Measurements from ENCODE around the gene PSMC1. TPM values are rescaled to one million over a fixed set of nuclear protein-coding genes. Genes with fewer than 3 reads are reported as not detected.

The PSMC1 gene
- total and polyA plus RNA-seq, 2 of the 4 experiments (the other 2 are of a cell fraction), result 181 to 194 TPM

DNA sequence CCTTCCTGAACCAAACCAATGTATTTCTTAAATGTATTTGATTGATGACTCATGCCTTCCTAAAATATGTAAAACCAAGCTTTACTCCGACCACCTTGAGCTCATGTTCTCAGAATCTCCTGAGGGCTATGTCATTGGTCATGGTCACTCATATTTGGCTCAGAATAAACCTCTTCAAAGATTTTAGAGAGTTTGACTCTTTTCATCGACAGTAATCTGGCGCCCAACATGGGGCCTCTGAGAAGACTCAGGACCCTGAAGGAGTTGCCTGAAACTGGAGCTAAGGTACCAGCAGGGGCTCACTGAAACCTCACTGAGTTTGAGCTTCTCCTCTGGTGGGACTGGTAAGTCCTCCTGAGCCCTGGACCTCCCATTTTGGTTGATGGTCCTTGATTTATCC, 17.2 kb upstream of the PSMC1 start:
- no peak overlapping the region for H2AK9ac ChIP-seq (replicated peaks; ENCODE audit: low read depth, low read length, poor library complexity)
- H4K8ac ChIP-seq (ENCODE audit: low read depth in 2 of 2, low read length in 2 of 2), result no peak overlapping the region
- no peak overlapping the region for H3K27ac ChIP-seq (ENCODE audit: insufficient read depth, low read length)
- H2AFZ ChIP-seq (replicated peaks; ENCODE audit: low read length, poor library complexity), result no peak overlapping the region
- CTCF ChIA-PET, result no interaction called here
- ATAC-seq (ENCODE audit: low read depth) (no peak), DNase-seq (no peak)
- H2BK5ac ChIP-seq (ENCODE audit: low read depth, low read length, poor library complexity, severe bottlenecking), result no peak overlapping the region
- no peak overlapping the region for H2AK5ac ChIP-seq (ENCODE audit: low read depth, low read length)
- POLR2A ChIA-PET (ENCODE audit: unreplicated experiment), result no interaction called here
- dilution Hi-C loops (cut with HindIII; ENCODE audit: low sequenced_read_pairs, unreplicated experiment), result no loop called here
- H3K56ac ChIP-seq (ENCODE audit: extremely low read depth, insufficient read depth, low read length), result no peak overlapping the region
- H3K4me1 ChIP-seq (ENCODE audit: control insufficient read depth, insufficient read depth, low read length), result no peaks in the 10 kb centered on the region
- no peaks in the 10 kb centered on the region for H3K79me1 ChIP-seq (ENCODE audit: low read depth in 1 of 2, low read length in 2 of 2)
- BruUV-seq (replicated peaks), result no TSS peak
- H2BK20ac ChIP-seq (ENCODE audit: low read depth, low read length), result no peak overlapping the region
- no peak overlapping the region for H3K4me2 ChIP-seq (ENCODE audit: low read depth, low read length)
- no peak overlapping the region for H3K9ac ChIP-seq (ENCODE audit: low read depth, low read length)
- no peak overlapping the region for H4K91ac ChIP-seq (ENCODE audit: insufficient read depth, low read depth, low read length)
- no peaks in the 10 kb centered on the region for H3K36me3 ChIP-seq (ENCODE audit: control insufficient read depth, insufficient read depth, low read length)
- no peak overlapping the region for H4K5ac ChIP-seq (ENCODE audit: low read depth, low read length)
- no peaks in the 10 kb centered on the region for H4K20me1 ChIP-seq (ENCODE audit: insufficient read depth, low read length)
- no peak overlapping the region for H3K4me3 ChIP-seq (ENCODE audit: insufficient read depth, low read depth, low read length)
- intact Hi-C loops (cut with micrococcal nuclease), result no loop called here
- no peak overlapping the region for H3K18ac ChIP-seq (ENCODE audit: low read depth, low read length)
- peaks cover 26% of the 10 kb centered on the region for H3K9me3 ChIP-seq (ENCODE audit: control insufficient read depth, insufficient read depth, low read length)
- WGBS, 2 experiments (ENCODE audit: extremely low coverage in 2 of 2, insufficient read length in 1 of 2), result no CpG with 5 or more reads among the region's 3 CpGs
- H3K14ac ChIP-seq (replicated peaks; ENCODE audit: low read depth, low read length), result no peak overlapping the region
- TF ChIP-seq RCOR1 (IDR thresholded peaks at IDR 0.05; ENCODE audit: insufficient replicate concordance, low read length) (no peak), SMC3 (IDR thresholded peaks at IDR 0.05; ENCODE audit: low read depth, low read length) (no peak), RFX5 (IDR thresholded peaks at IDR 0.05; ENCODE audit: low read depth, low read length) (no peak), FOS (IDR thresholded peaks at IDR 0.05; ENCODE audit: low read depth, low read length) (no peak)
- TF ChIP-seq, protein P1, sequence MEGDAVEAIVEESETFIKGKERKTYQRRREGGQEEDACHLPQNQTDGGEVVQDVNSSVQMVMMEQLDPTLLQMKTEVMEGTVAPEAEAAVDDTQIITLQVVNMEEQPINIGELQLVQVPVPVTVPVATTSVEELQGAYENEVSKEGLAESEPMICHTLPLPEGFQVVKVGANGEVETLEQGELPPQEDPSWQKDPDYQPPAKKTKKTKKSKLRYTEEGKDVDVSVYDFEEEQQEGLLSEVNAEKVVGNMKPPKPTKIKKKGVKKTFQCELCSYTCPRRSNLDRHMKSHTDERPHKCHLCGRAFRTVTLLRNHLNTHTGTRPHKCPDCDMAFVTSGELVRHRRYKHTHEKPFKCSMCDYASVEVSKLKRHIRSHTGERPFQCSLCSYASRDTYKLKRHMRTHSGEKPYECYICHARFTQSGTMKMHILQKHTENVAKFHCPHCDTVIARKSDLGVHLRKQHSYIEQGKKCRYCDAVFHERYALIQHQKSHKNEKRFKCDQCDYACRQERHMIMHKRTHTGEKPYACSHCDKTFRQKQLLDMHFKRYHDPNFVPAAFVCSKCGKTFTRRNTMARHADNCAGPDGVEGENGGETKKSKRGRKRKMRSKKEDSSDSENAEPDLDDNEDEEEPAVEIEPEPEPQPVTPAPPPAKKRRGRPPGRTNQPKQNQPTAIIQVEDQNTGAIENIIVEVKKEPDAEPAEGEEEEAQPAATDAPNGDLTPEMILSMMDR (conservative IDR thresholded peaks at IDR 0.05; ENCODE audit: low read depth, low read length), result no peak
- H3K23ac ChIP-seq (ENCODE audit: low read depth, low read length), result no peak overlapping the region
- H3K4ac ChIP-seq (ENCODE audit: low read depth, low read length), result no peak overlapping the region
- no peaks in the 10 kb centered on the region; the same call in 1 of the 2 replicates for H3K27me3 ChIP-seq (ENCODE audit: control insufficient read depth, insufficient read depth, low read length)
- no peaks in the 10 kb centered on the region for H3K9me1 ChIP-seq (ENCODE audit: insufficient read depth, low read length)
- in situ Hi-C loops (cut with MboI; ENCODE audit: low sequenced_read_pairs), result no loop called here
- no peak overlapping the region for H2BK120ac ChIP-seq (ENCODE audit: low read depth, low read length)
- no peak overlapping the region for H2BK15ac ChIP-seq (ENCODE audit: low read depth, low read length)

All from IMR-90 (cell line).